ENCODE data around the gene FHAD1.

FHAD1 gene

DNA sequence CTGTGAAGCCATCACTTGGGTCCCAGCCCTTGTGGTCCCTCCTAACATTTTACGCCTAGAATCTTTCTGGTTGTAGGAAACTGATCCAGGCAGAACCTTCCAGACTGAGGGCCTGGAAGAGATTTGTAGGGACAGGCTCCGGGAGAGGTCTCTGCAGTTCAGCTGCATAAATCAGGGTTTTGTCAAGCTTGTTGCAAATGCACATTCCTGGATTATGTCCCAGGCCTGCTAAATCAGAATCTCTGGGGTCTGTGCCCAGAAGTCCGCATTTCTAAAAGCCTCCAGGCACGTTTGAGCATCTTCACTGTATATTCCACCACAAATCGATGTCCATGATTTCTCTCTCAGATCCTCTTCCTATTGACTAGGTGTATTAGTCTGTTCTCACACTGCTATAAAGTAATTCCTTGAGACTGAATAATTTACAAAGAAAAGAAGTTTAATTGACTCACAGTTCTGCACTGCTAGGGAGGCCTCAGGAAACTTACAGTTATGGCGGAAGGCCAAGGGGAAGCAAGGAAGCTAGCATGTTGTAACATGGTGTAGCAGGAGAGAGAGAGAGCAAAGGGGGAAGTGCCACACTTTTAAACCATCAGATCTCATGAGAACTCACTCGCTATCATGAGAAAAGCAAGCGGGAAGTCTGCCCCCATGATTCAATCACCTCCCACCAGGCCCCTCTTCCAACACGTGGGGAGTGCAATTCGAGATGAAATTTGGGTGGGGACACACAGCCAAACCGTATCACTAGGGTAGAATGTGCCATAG, 1.2 kb upstream of the FHAD1 start:
- H3K4me3 ChIP-seq (ENCODE audit: low read depth, low read length), result no peak overlapping the region
- DNase-seq (ENCODE audit: low read depth), result no peak
- TF ChIP-seq, protein P1, sequence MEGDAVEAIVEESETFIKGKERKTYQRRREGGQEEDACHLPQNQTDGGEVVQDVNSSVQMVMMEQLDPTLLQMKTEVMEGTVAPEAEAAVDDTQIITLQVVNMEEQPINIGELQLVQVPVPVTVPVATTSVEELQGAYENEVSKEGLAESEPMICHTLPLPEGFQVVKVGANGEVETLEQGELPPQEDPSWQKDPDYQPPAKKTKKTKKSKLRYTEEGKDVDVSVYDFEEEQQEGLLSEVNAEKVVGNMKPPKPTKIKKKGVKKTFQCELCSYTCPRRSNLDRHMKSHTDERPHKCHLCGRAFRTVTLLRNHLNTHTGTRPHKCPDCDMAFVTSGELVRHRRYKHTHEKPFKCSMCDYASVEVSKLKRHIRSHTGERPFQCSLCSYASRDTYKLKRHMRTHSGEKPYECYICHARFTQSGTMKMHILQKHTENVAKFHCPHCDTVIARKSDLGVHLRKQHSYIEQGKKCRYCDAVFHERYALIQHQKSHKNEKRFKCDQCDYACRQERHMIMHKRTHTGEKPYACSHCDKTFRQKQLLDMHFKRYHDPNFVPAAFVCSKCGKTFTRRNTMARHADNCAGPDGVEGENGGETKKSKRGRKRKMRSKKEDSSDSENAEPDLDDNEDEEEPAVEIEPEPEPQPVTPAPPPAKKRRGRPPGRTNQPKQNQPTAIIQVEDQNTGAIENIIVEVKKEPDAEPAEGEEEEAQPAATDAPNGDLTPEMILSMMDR (IDR thresholded peaks at IDR 0.05; ENCODE audit: control insufficient read depth, extremely low read depth, insufficient read depth), result no peak

DNA sequence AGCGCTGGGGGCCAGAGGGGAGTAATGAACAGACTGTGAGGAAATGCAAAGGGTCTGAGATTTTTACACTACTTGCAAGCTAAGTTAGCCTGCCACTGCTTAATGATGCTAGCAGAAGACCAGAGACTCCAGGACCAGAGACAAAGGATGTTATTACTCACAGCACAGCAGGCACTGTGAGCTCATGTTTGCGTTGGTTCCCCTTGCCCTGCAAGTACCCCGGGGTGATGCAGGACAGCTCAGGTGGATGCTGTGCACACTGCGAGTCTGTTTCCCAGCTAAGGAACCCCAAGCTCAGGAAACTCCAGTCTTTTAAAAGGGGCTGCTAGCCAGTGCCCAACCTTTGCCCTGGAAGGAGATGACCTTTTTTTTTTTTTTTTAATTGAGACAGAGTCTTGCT, 1.2 kb downstream of the FHAD1 start:
- H3K4me3 ChIP-seq (ENCODE audit: low read depth, low read length), result no peak overlapping the region
- no peak for DNase-seq (ENCODE audit: low read depth)
- TF ChIP-seq, protein P1 (IDR thresholded peaks at IDR 0.05; ENCODE audit: control insufficient read depth, extremely low read depth, insufficient read depth), result no peak

DNA sequence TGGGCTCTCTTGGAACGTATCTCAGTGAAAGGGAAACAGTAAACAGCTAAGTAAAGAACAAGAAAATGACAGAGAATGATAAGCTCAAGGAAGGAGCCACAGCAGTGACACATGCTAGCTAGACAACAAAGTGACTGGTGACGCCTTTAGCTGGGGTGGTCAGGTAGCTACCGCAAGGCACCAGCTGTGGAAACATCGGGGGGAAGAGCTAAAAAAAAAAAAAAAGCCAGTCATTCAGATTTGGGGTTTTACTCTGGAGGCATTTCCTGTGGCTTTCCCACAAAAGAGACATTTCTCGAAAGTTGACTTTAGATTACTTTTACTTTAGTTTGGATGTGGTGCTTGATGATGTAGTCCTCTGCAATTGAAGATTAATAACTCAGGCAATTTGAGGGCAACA, 2.1 kb downstream of the FHAD1 start:
- no peak for DNase-seq (ENCODE audit: low read depth)
- TF ChIP-seq, protein P1 (IDR thresholded peaks at IDR 0.05; ENCODE audit: control insufficient read depth, extremely low read depth, insufficient read depth), result no peak
- no peak overlapping the region for H3K4me3 ChIP-seq (ENCODE audit: low read depth, low read length)

DNA sequence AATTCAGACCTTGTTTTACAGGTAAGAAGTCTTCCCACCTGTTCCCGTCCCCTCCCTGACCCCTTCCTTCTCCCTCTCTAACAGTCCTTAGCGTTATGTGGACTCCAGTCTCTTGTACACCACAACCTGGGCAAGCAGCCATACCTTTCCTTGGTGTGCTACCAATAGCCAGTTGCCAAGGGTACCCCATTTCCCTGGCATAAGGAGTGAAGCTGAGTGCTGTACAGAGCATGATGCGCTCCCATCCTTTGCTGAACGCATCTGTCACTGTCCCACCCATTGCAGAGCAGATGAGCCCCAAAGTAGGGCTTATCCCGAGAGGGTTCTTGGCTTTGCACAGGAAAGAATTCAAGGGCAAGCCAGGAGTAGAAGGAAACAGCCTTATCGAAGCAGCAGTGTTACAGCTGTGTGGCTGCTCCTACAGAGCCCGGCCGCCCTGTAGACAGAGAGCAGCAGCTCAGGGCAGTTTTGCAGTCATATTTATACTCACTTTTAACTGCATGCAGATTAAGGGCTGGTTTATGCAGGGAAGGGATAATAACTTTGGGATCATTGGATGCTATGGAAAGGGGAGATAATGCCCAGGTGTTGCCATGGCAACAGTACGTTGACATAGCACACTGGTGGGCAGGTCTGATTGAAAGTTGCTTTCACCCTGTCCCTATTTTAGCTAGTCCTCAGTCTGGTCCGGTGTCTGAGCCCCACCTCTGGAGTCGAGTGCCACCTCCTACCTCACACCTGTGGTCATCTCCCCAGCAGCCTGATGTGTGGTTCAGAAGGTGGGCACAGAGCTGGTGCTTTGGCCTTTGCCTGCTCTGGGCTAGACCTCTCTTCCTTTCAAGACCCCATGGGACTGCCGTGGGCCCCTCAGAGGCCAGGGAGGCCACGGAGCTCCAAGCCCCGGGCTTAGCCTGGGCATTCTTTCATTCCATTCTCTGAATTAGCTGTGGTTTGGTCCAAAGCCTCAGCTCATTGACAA, 5.1 kb downstream of the FHAD1 start:
- TF ChIP-seq, protein P1 (IDR thresholded peaks at IDR 0.05; ENCODE audit: control insufficient read depth, extremely low read depth, insufficient read depth), result no peak
- no peak for DNase-seq (ENCODE audit: low read depth)
- no peak overlapping the region for H3K4me3 ChIP-seq (ENCODE audit: low read depth, low read length)

DNA sequence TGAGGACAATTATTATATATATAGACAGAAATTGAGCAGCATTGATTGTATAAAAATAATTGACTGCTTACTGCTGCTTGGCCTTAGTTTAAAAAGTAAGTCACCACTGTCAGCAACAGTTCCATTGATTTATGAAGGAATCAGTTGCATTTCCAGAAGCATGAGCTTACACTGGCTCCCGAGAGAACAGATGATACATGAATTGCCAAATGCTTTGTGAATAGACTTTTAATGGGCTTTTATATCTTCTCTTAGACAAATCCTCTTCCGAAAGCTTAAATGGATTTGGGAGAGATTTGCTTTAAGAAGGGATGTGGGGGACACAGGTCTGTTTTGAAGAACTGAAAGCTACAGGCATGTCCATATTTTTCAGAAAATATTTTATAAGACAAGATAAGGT, 7.5 kb downstream of the FHAD1 start:
- DNase-seq (ENCODE audit: low read depth), result no peak
- TF ChIP-seq, protein P1 (IDR thresholded peaks at IDR 0.05; ENCODE audit: control insufficient read depth, extremely low read depth, insufficient read depth), result no peak
- no peak overlapping the region for H3K4me3 ChIP-seq (ENCODE audit: low read depth, low read length)

DNA sequence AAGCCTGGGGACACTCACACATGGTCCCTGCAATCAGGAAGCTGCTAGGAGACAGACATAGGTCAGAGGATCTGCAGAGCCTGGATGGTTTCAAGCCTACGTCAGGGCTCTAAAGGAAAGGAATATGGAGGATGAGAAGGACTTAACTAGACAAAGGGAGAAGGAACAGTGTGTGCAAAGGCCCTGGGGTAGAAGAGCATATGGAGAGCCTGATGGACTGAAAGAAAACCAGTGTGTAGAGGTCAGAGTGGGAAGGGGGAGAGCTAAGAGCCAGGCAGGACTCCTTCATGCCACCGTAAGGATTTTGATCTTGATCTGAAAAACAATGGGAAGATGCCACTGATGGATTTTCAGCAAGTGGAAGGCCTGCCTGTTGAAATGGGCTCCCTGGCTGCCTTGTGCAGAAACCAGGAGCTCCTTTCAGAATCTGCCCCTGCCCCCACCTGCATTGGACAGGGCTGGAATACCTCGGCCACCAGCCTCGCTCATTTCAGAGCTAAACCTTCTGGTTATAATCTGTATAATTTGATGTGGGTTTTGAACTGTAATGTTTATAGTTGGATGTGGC, 8.6 kb downstream of the FHAD1 start:
- no peak overlapping the region for H3K4me3 ChIP-seq (ENCODE audit: low read depth, low read length)
- TF ChIP-seq, protein P1 (IDR thresholded peaks at IDR 0.05; ENCODE audit: control insufficient read depth, extremely low read depth, insufficient read depth), result no peak
- no peak for DNase-seq (ENCODE audit: low read depth)
